ENCODE measurements around the gene UBA6.
A peak's percentile ranks its signal among the peaks of the same experiment; 100 is the strongest.

UBA6 gene

DNA sequence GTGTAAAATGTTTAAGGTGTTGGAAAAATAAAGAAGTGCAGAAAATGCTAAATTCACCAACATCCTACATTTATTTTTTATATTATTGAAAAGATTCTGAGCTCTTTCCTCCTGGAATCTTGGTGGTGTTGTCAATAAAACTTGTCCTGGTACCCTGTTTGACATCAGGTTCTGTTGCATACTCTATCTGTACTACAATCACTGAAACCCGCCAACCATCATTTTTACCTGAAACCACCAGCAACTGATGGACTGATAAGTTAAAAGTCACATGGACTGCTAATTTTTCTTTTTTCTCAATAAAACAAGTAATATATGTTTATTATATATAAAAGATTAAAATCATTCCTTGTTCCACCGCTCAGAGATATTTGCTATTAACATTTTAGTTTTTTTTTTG lies 119.0 kb downstream of the UBA6 start:
- in situ Hi-C loops (cut with MboI; ENCODE audit: low pct_unique_long_range_greater_than_20kb, low sequenced_read_pairs, unreplicated experiment) = no loop called here
- DNase-seq (ENCODE audit: low spot score) = no peak
- TF ChIP-seq, protein P1, sequence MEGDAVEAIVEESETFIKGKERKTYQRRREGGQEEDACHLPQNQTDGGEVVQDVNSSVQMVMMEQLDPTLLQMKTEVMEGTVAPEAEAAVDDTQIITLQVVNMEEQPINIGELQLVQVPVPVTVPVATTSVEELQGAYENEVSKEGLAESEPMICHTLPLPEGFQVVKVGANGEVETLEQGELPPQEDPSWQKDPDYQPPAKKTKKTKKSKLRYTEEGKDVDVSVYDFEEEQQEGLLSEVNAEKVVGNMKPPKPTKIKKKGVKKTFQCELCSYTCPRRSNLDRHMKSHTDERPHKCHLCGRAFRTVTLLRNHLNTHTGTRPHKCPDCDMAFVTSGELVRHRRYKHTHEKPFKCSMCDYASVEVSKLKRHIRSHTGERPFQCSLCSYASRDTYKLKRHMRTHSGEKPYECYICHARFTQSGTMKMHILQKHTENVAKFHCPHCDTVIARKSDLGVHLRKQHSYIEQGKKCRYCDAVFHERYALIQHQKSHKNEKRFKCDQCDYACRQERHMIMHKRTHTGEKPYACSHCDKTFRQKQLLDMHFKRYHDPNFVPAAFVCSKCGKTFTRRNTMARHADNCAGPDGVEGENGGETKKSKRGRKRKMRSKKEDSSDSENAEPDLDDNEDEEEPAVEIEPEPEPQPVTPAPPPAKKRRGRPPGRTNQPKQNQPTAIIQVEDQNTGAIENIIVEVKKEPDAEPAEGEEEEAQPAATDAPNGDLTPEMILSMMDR (IDR thresholded peaks at IDR 0.05; ENCODE audit: extremely low read depth, insufficient read depth, missing control alignments) = no peak

DNA sequence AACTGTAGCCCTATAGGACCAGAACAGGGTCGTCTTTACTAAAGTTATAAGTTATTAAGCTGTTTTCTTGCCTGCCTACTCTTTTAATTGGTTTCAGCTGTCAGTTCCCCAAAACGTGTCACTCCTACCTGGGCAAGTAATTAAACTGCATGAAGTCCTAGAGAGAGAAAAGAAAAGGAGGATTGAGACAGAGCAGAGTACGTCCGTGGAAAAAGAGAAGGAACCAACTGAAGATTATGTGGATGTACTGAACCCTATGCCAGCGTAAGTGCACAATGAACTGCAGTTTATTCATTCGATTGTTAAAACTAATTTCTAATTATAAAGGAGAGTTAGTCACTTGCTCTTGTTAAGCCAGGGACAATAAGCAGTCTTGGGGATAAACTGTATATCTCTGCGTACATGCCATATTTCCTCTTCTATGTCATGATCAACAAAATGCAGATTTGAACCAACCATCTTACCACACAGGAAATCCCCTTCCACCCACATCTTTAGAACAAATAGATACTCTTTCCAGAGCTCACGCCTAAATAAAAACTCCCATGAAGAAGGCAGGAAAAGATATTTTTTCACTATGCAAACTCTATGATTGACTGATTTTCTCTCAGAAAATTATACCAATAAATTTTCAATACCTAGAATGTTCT lies 119.6 kb downstream of the UBA6 start:
- TF ChIP-seq, protein P1 (IDR thresholded peaks at IDR 0.05; ENCODE audit: extremely low read depth, insufficient read depth, missing control alignments) = no peak
- in situ Hi-C loops (cut with MboI; ENCODE audit: low pct_unique_long_range_greater_than_20kb, low sequenced_read_pairs, unreplicated experiment) = no loop called here
- DNase-seq (ENCODE audit: low spot score) = peak; percentile 24

DNA sequence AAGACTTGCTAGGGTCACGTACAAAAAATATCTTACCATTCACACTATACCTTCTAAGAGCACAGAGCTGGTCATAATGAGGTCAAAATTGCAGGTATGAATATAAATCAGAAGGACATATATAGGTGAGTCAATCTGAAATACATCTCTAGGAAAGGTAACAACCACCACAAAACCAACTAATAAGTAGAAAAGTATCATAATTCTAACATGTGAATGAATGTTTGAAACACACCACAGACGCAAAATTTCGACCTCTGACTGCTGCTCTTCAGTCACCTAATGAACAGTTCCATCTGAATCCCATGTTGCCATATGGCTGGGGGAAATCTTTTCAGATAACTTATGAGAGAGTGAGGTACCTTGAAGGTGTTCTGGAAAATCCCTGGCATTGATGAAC lies 120.4 kb downstream of the UBA6 start:
- in situ Hi-C loops (cut with MboI; ENCODE audit: low pct_unique_long_range_greater_than_20kb, low sequenced_read_pairs, unreplicated experiment) = no loop called here
- TF ChIP-seq, protein P1 (IDR thresholded peaks at IDR 0.05; ENCODE audit: extremely low read depth, insufficient read depth, missing control alignments) = no peak
- peak; percentile 18 for DNase-seq (ENCODE audit: low spot score)

DNA sequence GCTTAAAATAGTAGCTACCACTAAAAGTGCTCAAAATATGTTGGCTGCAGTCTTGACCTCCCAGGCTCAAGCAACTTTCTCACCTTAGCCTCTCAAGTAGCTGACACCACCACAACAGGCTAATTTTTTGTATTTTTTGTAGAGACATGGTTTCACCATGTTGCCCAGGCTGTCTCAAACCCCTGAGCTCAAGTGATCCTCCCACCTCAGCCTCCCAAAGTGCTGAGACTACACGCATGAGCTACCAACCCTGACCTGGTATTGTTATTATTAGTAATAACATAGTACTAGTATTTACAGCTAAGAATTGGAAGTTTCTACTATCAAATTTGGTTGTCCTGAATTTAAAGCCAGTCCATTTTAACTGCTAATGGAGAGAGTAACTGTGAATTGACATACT lies 124.4 kb downstream of the UBA6 start:
- DNase-seq (ENCODE audit: low spot score) = no peak
- TF ChIP-seq, protein P1 (IDR thresholded peaks at IDR 0.05; ENCODE audit: extremely low read depth, insufficient read depth, missing control alignments) = no peak
- in situ Hi-C loops (cut with MboI; ENCODE audit: low pct_unique_long_range_greater_than_20kb, low sequenced_read_pairs, unreplicated experiment) = no loop called here

DNA sequence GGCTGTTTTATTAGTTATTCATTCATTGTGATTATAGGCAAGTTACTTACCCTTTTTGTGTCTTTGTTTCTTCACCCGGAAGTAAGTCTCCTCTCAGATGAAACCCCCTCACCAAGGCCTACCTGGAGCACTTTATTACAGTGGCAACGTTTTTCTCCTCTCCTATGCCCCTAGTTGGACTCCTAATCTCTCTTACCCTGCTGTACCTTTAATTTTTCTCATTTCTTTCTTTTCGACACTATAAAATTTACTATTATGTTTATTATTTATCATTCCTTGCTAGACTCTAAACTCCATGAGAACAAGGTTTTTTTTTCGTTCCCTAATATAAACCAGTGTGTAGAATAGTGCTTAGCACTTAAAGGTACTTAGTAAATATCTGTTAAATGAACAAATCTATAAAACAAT lies 124.9 kb downstream of the UBA6 start:
- DNase-seq (ENCODE audit: low spot score) = no peak
- TF ChIP-seq, protein P1 (IDR thresholded peaks at IDR 0.05; ENCODE audit: extremely low read depth, insufficient read depth, missing control alignments) = no peak
- in situ Hi-C loops (cut with MboI; ENCODE audit: low pct_unique_long_range_greater_than_20kb, low sequenced_read_pairs, unreplicated experiment) = no loop called here

DNA sequence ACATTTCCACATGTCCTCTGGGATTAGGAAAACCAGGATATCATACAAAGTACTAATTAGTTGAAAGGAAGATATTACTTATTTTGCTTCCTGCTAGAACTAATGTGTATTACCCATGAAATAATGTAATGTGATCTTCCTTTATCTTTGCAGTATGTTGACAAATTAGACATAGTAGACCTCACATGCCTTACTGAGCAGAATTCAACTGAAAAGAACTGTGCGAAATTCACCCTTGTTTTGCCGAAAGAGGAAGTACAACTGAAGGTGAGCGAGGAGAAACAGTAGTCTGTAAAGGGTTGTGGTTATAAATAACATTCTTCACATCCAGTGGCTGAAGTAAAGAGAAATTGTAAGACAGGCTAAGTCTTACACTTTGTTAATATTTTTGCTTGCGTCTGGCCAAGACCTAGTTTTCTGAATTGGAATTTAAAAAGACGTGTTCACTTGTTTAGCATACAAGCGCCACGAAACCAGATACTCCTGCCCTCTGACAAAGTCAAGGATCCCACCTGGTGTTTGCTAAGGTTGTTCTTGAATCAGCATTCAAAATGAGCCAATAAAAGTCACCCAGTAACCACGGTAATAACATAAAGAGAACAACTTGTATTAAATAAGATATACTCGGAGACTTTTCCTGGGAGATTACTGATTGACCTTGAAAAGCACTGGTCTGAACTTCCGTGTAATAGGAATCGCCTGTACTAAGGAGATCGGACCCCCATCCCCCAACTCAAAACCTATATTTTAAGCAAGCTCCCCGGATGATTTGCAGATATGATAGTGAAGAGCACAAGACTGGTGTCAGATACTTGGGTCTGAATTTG lies 125.5 kb downstream of the UBA6 start:
- DNase-seq (ENCODE audit: low spot score) = peak; percentile 48
- TF ChIP-seq, protein P1 (IDR thresholded peaks at IDR 0.05; ENCODE audit: extremely low read depth, insufficient read depth, missing control alignments) = no peak
- in situ Hi-C loops (cut with MboI; ENCODE audit: low pct_unique_long_range_greater_than_20kb, low sequenced_read_pairs, unreplicated experiment) = no loop called here

Data from GM13977 (cell line).